Superior temporal gyrus (tissue), 1 donor: ENCODE measurements around the gene CEP170B.
"Not testable (repeated sequence)": the region's sequence is repeated elsewhere in the genome, so short reads cannot be mapped to it uniquely, and the experiment has no call there.

Experiments
- DNase-seq: peaks from one replicate; pipeline ENCODE4 v3.0.0-alpha.2; 2016; ENCODE audit errors: extremely low spot score

CEP170B gene

GRCh38 chr14:104865081-104865630 is at the start of gene CEP170B:
Gene CEP170B (plus strand): TSS chr14:104865268. CDS start chr14:104868451, 3,183 bp downstream.
- DNase-seq, result no peak

- DNase-seq, result no peak
These were observed 48.5 kb upstream of the CEP170B start for GRCh38 chr14:104816616-104816884.

GRCh38 chr14:104817930-104818713 is 46.9 kb upstream of the CEP170B start:
- no peak for DNase-seq

GRCh38 chr14:104818714-104819161 is 46.3 kb upstream of the CEP170B start:
- no peak for DNase-seq

- no peak for DNase-seq
These were observed 45.7 kb upstream of the CEP170B start for GRCh38 chr14:104819361-104819781.

- DNase-seq, result peak; percentile 35
These were observed 44.3 kb upstream of the CEP170B start for GRCh38 chr14:104820669-104821228.

GRCh38 chr14:104821229-104821945 is 43.7 kb upstream of the CEP170B start:
- DNase-seq, result no peak

GRCh38 chr14:104821971-104822608 is 43.0 kb upstream of the CEP170B start:
- DNase-seq, result no peak

GRCh38 chr14:104822821-104823615 is 42.0 kb upstream of the CEP170B start:
- no peak for DNase-seq

GRCh38 chr14:104824353-104824997 is 40.6 kb upstream of the CEP170B start:
- DNase-seq, result no peak

GRCh38 chr14:104826189-104826860 is 38.7 kb upstream of the CEP170B start:
- DNase-seq, result peak; percentile 87

GRCh38 chr14:104826861-104827176 is 38.2 kb upstream of the CEP170B start:
- no peak for DNase-seq

- DNase-seq, result no peak
These were observed 37.7 kb upstream of the CEP170B start for GRCh38 chr14:104827177-104828055.

- DNase-seq, result no peak
These were observed 34.3 kb upstream of the CEP170B start for GRCh38 chr14:104830781-104831180.

- DNase-seq, result not testable (repeated sequence)
These were observed 28.7 kb upstream of the CEP170B start for GRCh38 chr14:104836171-104836935.

GRCh38 chr14:104841730-104842129 is 23.3 kb upstream of the CEP170B start:
- DNase-seq, result no peak

- no peak for DNase-seq
These were observed 22.1 kb upstream of the CEP170B start for GRCh38 chr14:104843006-104843405.
